GM10248 (cell line): ENCODE measurements around the gene BICC1.

Experiments used
- CTCF ChIA-PET: fragments of 300-600 bp; sonication (Branson Sonifier 250); formaldehyde crosslinking; extraction: SDS; loops from one replicate; lab custom pipeline; 2021; ENCODE audit warnings: antibody characterized with exemption; lab: Yijun Ruan, JAX
- POLR2A ChIA-PET: fragments of 350-650 bp; sonication (Branson Sonifier 250); formaldehyde crosslinking; extraction: SDS; loops from one replicate; lab custom pipeline; 2020; ENCODE audit warnings: antibody characterized with exemption; lab: Yijun Ruan, JAX
- DNase-seq: peaks from one replicate; pipeline ENCODE4 v3.0.0; 2012; ENCODE audit errors: extremely low spot score
- CTCF ChIP-seq: IDR thresholded peaks from 2 replicates; pipeline ENCODE4 v1.5.1; 2012; ENCODE audit warnings: mild to moderate bottlenecking, low read depth; ENCODE audit errors: extremely low read depth, missing control alignments, control extremely low read depth

Gene BICC1

GRCh38 chr10:58666024-58666423 lies 153.4 kb downstream of the BICC1 start:
- DNase-seq = no peak
- ChIA-PET POLR2A (no interaction called here), CTCF (interaction anchor here (1.0 to 2.6 kb wide), 3 partner anchors 10 to 21 kb away, joined by 3 to 7 read pairs (median 3); no protein-coding TSS in a partner anchor)
- no peak for TF ChIP-seq CTCF

- DNase-seq = no peak
- POLR2A ChIA-PET = no interaction called here
- TF ChIP-seq CTCF = no peak
- CTCF ChIA-PET = interaction anchor here (0.6 to 2.6 kb wide), 3 partner anchors 8 to 1504 kb away, joined by 3 to 7 read pairs (median 3); no protein-coding TSS in a partner anchor
Observed at GRCh38 chr10:58667658-58668310, 155.1 kb downstream of the BICC1 start.

DNA sequence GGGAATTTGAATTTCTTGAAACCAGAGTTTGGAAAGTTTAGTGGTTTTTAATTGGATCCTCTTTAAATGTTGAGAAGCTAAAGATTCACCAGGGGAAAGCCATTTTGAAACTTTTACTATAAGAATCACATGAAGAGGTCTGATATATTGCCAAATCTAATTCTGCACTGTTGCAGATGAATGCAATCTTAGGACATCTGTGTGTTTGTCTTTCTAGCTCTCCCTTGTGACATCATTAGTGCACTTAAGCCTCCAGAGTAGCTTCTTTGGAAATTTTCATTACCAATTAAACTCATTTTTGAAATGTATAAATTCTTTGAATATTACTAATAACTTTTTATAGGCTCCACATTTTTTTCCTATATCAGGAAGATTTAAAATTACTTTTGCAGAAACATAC lies 160.2 kb downstream of the BICC1 start:
- ChIA-PET CTCF (interaction anchor here (1.2 kb wide), 1 partner anchor 9 kb away, joined by 3 read pairs; no protein-coding TSS in a partner anchor), POLR2A (no interaction called here)
- no peak for TF ChIP-seq CTCF
- DNase-seq = no peak

DNA sequence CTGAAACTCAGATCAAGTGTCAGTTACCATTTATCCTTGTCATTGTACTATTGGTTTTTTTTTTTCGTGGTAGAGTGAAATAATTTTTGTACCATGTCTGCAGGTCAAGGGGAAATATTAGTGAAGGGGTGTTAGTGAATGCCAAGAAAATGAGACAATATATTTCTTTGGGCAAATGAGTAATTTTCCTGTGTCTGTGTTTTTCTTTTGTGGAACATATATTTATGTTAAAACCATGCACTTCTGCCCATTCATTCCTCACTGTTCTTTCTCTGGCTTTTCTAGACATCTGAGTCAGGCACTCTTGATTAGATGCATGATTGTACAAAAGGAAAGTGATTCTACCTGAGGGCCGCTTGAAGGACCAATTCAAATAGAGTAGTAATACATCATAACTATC lies 161.6 kb downstream of the BICC1 start:
- DNase-seq = no peak
- no peak for TF ChIP-seq CTCF
- ChIA-PET POLR2A (no interaction called here), CTCF (no interaction called here)

DNA sequence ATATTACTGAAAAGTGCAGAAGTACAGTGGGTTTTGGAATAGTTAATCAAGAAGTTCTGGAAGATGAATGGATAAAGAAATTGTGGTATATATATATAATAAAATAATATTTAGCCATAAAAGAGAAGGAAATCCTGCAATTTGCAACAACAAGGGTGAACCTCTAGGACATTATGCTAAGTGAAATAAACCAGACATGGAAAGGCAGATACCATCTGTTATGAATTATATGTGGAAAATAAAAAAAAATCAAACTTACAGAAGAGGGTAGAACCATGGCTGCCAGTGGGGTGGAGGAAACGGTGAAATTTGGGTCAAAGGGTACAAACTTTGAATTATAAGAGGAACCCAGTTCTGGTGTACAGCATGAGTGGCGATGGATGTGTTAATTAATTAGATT lies 162.6 kb downstream of the BICC1 start:
- TF ChIP-seq CTCF = no peak
- ChIA-PET CTCF (interaction anchor here (2.2 kb wide), 1 partner anchor 8 kb away, joined by 7 read pairs; no protein-coding TSS in a partner anchor), POLR2A (no interaction called here)

GRCh38 chr10:58691528-58691927 lies 178.9 kb downstream of the BICC1 start:
- CTCF ChIA-PET = no interaction called here
- DNase-seq = no peak
- TF ChIP-seq CTCF = no peak
- POLR2A ChIA-PET = no interaction called here

More for the DNA sequence above, 162.6 kb downstream of the BICC1 start:
- no peak for DNase-seq
